PC-3 (cell line): ENCODE data around the gene CEBPB. TPM values are rescaled to one million over a fixed set of nuclear protein-coding genes. Genes with fewer than 3 reads are reported as not detected.
A peak's percentile ranks its signal among the peaks of the same experiment; 100 is the strongest.

Experiments
- ATAC-seq: fragments of 200-7000 bp; cut with Tn5 transposase; 2 replicates; pipeline ENCODE4 v1.9.1; 2020; ENCODE audit warnings: mild to moderate bottlenecking, moderate library complexity
- BruUV-seq: library from RNA; stranded (reverse); fragments of 400-500 nt; replicated peaks from 2 replicates; lab custom pipeline; 2021; lab: Mats Ljungman, UMichigan
- CTCF ChIA-PET: fragments of 300-600 bp; sonication (Branson Sonifier 250); formaldehyde crosslinking; loops from one replicate; lab custom pipeline; 2022; ENCODE audit warnings: antibody characterized with exemption; lab: Charles Lee
- POLR2A ChIA-PET: fragments of 300-600 bp; sonication (Branson Sonifier 250); formaldehyde crosslinking; loops from one replicate; lab custom pipeline; 2022; ENCODE audit warnings: antibody characterized with exemption; ENCODE audit not compliant: unreplicated experiment; lab: Charles Lee
- DNase-seq: peaks from one replicate; pipeline ENCODE4 v3.0.0-alpha.2; 2015
- H2AFZ ChIP-seq: fragments of 300-600 bp; sonication (generic); 2 replicates; pipeline ENCODE4 v1.6.0; 2016; ENCODE audit warnings: antibody characterized with exemption, low read length
- H3F3A ChIP-seq: fragments of 300-600 bp; sonication (generic); one replicate; pipeline ENCODE4 v1.6.0; 2017; ENCODE audit warnings: antibody characterized with exemption, low read length, control low read depth, mild to moderate bottlenecking; ENCODE audit not compliant: unreplicated experiment
- H3K27ac ChIP-seq: fragments of 300-600 bp; sonication (generic); 2 replicates; pipeline ENCODE4 v1.5.1; 2016; ENCODE audit warnings: mild to moderate bottlenecking, low read length
- H3K27me3 ChIP-seq: fragments of 300-600 bp; sonication (generic); 2 replicates; pipeline ENCODE4 v1.6.1; 2016; ENCODE audit warnings: low read length, mixed read lengths
- H3K36me3 ChIP-seq: fragments of 300-600 bp; sonication (generic); 2 replicates; pipeline ENCODE4 v1.6.1; 2016; ENCODE audit warnings: low read depth, mixed run types, low read length, mixed read lengths
- H3K4me1 ChIP-seq: fragments of 300-600 bp; sonication (generic); 2 replicates; pipeline ENCODE4 v1.5.1; 2016; ENCODE audit warnings: low read length; ENCODE audit not compliant: insufficient read depth
- H3K4me2 ChIP-seq: fragments of 300-600 bp; sonication (generic); 2 replicates; pipeline ENCODE4 v1.6.0; 2016; ENCODE audit warnings: low read length
- H3K4me3 ChIP-seq: fragments of 300-600 bp; sonication (generic); 2 replicates; pipeline ENCODE4 v1.5.1; 2016; ENCODE audit warnings: mild to moderate bottlenecking, low read length, mixed read lengths
- H3K79me2 ChIP-seq: fragments of 300-600 bp; sonication (generic); 2 replicates; pipeline ENCODE4 v1.6.1; 2017; ENCODE audit warnings: low read length, mixed read lengths
- H3K9ac ChIP-seq: fragments of 300-600 bp; sonication (generic); 2 replicates; pipeline ENCODE4 v1.6.0; 2016; ENCODE audit warnings: mild to moderate bottlenecking, low read length
- H3K9me2 ChIP-seq: fragments of 300-600 bp; sonication (generic); replicated peaks from 2 replicates; pipeline ENCODE4 v1.6.1; 2016; ENCODE audit warnings: mixed run types, low read length, mixed read lengths
- H3K9me3 ChIP-seq: fragments of 300-600 bp; sonication (generic); 2 replicates; pipeline ENCODE4 v1.6.1; 2016; ENCODE audit warnings: low read length, mixed read lengths
- H4K20me1 ChIP-seq: fragments of 300-600 bp; sonication (generic); 2 replicates; pipeline ENCODE4 v1.6.1; 2016; ENCODE audit warnings: low read length, mixed read lengths
- EZH2 ChIP-seq: fragments of 300-600 bp; sonication (generic); IDR thresholded peaks from one replicate; pipeline ENCODE4 v1.6.1; 2017; ENCODE audit warnings: antibody characterized with exemption, mild to moderate bottlenecking, low read length; ENCODE audit not compliant: unreplicated experiment
- EZH2phosphoT487 ChIP-seq: fragments of 300-600 bp; sonication (generic); IDR thresholded peaks from 2 replicates; pipeline ENCODE4 v1.6.1; 2018; ENCODE audit warnings: mild to moderate bottlenecking, antibody characterized with exemption, low read length, borderline replicate concordance
- intact Hi-C: fragments of 100-400 bp; cut with micrococcal nuclease; formaldehyde crosslinking; loops from 2 replicates; pipeline ENCODE4 v1.9.0; 2023
- total RNA-seq: library from RNA; depleted of rRNA; stranded (reverse); fragments of >200 nt; gene quantifications from 2 replicates; pipeline ENCODE4 v1.2.3, GENCODE V29; 2014
- TF ChIP-seq, protein P1 (sequence below): fragments of 300-600 bp; sonication (generic); conservative IDR thresholded peaks from 2 replicates; pipeline ENCODE4 v1.5.1; 2017; ENCODE audit warnings: antibody characterized with exemption, low read depth, mild to moderate bottlenecking, low read length

Gene CEBPB
- total RNA-seq, 1 experiment from 2014 or later, result 103 TPM

DNA sequence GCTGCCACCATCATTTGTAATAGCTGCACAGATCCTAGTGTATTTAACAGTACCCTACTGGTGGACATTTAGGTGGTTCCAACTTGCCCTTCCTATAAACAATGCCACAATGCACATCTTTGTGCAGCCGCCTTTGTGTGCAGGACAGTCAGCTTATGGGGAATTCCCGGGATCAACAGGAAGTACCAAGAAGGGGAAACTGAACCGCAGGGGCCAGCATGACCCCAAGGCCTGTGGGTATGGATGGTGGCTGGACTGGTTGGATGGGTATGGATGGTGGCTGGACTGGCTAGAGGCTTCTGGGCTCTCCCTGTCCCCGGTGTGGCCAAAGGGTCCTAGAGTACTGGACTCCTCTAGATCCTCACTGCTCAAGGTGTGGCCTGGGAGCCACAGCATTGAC, 46.7 kb downstream of the CEBPB start:
- Histone ChIP-seq H3K79me2 (no peaks in the 10 kb centered on the region), H4K20me1 (no peaks in the 10 kb centered on the region), H3K9me3 (no peaks in the 10 kb centered on the region), H3K27me3 (no peaks in the 10 kb centered on the region), H3K9ac (no peak overlapping the region), H3K36me3 (no peaks in the 10 kb centered on the region), H3F3A (no peaks in the 10 kb centered on the region), H3K9me2 (no peaks in the 10 kb centered on the region), H3K4me1 (peaks cover 9% of the 10 kb centered on the region), H3K27ac (no peak overlapping the region; the same call in 1 of the 2 replicates), H3K4me3 (no peak overlapping the region), H2AFZ (0 out of 2 replicates have a peak overlapping the region, but pooled peaks have one; percentile 10), H3K4me2 (no peak overlapping the region)
- ATAC-seq (peak; percentile 40), DNase-seq (peak; percentile 73)
- no peak for TF ChIP-seq EZH2phosphoT487
- TF ChIP-seq, protein P1, sequence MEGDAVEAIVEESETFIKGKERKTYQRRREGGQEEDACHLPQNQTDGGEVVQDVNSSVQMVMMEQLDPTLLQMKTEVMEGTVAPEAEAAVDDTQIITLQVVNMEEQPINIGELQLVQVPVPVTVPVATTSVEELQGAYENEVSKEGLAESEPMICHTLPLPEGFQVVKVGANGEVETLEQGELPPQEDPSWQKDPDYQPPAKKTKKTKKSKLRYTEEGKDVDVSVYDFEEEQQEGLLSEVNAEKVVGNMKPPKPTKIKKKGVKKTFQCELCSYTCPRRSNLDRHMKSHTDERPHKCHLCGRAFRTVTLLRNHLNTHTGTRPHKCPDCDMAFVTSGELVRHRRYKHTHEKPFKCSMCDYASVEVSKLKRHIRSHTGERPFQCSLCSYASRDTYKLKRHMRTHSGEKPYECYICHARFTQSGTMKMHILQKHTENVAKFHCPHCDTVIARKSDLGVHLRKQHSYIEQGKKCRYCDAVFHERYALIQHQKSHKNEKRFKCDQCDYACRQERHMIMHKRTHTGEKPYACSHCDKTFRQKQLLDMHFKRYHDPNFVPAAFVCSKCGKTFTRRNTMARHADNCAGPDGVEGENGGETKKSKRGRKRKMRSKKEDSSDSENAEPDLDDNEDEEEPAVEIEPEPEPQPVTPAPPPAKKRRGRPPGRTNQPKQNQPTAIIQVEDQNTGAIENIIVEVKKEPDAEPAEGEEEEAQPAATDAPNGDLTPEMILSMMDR, result no peak
- TF ChIP-seq EZH2, result no peak
- intact Hi-C loops, result no loop called here
- POLR2A ChIA-PET, result no interaction called here
- CTCF ChIA-PET, result no interaction called here
- no TSS peak for BruUV-seq

DNA sequence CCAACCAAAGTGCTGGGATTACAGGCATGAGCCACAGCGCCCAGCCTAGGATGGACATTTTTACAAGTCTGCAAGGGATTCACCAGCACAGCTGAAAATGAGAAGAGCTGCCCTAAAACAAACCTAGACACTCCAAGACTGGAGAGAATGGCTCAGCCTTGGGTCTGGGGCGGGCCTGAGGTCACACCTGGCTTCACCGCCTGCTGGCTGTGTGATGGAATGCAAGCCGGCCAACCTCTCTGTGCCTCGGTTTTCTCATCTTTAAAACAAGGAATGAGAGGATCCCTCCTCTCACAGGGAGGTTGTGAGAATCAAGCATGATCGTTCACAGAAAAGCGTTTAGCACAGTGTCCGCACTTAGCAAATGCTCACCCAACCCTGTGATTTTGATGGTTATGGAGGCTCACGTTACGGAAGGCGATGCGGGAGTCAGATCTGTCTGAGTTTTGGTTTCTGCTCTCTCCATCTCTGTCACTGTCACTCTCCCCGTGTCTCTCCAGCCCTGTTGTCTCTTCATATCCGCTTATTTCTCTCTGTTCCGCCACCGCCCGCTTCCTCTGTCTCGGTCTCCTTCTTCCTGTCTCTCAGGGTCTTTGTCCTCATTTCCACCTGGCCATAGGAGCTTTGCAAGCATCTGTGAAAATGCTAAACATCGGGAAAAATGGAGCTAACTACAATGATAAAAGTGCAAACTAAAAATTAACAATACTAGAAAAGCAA, 47.6 kb downstream of the CEBPB start:
- Histone ChIP-seq H3K9me2 (no peaks in the 10 kb centered on the region), H4K20me1 (no peaks in the 10 kb centered on the region), H3K27ac (no peak overlapping the region; the same call in 1 of the 2 replicates), H3K4me2 (no peak overlapping the region), H3K9me3 (no peaks in the 10 kb centered on the region), H2AFZ (no peak overlapping the region), H3F3A (no peaks in the 10 kb centered on the region), H3K27me3 (no peaks in the 10 kb centered on the region), H3K4me1 (peaks cover 18% of the 10 kb centered on the region), H3K36me3 (no peaks in the 10 kb centered on the region), H3K9ac (no peak overlapping the region), H3K79me2 (no peaks in the 10 kb centered on the region), H3K4me3 (no peak overlapping the region)
- ChIA-PET CTCF (interaction anchor here (0.6 kb wide), 1 partner anchor 32 kb away, joined by 6 read pairs; no protein-coding TSS in a partner anchor), POLR2A (no interaction called here)
- intact Hi-C loops, result no loop called here
- ATAC-seq (no peak), DNase-seq (no peak)
- TF ChIP-seq EZH2phosphoT487, result no peak
- TF ChIP-seq EZH2, result no peak
- TF ChIP-seq, protein P1, result no peak
- no TSS peak for BruUV-seq

DNA sequence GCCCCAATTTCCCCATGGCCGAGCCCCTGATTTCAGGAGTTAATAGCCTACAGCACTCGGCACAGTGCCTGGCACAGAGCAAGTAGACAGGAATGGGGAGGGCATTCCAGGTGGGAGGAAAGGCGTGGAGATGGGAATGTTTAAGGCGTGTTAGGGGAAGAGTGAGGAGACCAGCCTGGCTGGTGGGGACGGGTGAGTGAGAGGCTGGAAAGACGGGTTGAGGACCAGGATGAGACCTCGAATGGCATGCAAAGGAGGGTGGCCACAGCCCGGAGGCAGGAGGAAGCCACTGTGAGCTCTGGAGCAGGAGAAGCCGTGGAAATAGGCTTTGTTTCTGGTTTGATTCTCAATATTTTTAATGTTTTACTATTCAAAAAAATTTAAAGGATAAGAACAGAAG, 49.5 kb downstream of the CEBPB start:
- Histone ChIP-seq H3K9me2 (no peaks in the 10 kb centered on the region), H3K79me2 (no peaks in the 10 kb centered on the region), H3K27ac (no peak overlapping the region), H3K9ac (no peak overlapping the region), H3K4me2 (no peak overlapping the region), H3F3A (peaks cover 3% of the 10 kb centered on the region), H3K4me3 (no peak overlapping the region), H2AFZ (no peak overlapping the region), H3K27me3 (no peaks in the 10 kb centered on the region), H3K4me1 (peaks cover 36% of the 10 kb centered on the region), H3K9me3 (no peaks in the 10 kb centered on the region), H3K36me3 (no peaks in the 10 kb centered on the region), H4K20me1 (no peaks in the 10 kb centered on the region)
- BruUV-seq, result no TSS peak
- CTCF ChIA-PET, result no interaction called here
- intact Hi-C loops, result no loop called here
- DNase-seq, result peak; percentile 37
- POLR2A ChIA-PET, result no interaction called here
- ATAC-seq, result no peak
- TF ChIP-seq EZH2 (no peak), EZH2phosphoT487 (no peak)
- TF ChIP-seq, protein P1, result no peak
